HG02938 (cell line): ENCODE data around the gene PARP1.
A peak's percentile ranks its signal among the peaks of the same experiment; 100 is the strongest.
"Not testable (repeated sequence)": the region's sequence is repeated elsewhere in the genome, so short reads cannot be mapped to it uniquely, and the experiment has no call there.

ENCODE experiments used
- ATAC-seq: cut with Tn5 transposase; IDR thresholded peaks from one replicate; pipeline ENCODE4 v1.9.1; 2021; ENCODE audit warnings: mild to moderate bottlenecking, moderate library complexity; ENCODE audit not compliant: unreplicated experiment

Gene PARP1

GRCh38 chr1:226357416-226357815 is 50.5 kb downstream of the PARP1 start:
- no peak for ATAC-seq

GRCh38 chr1:226355669-226356551 is 52.0 kb downstream of the PARP1 start:
- peak; percentile 41 for ATAC-seq

- no peak for ATAC-seq
Observed at GRCh38 chr1:226355016-226355415, 52.9 kb downstream of the PARP1 start.

DNA sequence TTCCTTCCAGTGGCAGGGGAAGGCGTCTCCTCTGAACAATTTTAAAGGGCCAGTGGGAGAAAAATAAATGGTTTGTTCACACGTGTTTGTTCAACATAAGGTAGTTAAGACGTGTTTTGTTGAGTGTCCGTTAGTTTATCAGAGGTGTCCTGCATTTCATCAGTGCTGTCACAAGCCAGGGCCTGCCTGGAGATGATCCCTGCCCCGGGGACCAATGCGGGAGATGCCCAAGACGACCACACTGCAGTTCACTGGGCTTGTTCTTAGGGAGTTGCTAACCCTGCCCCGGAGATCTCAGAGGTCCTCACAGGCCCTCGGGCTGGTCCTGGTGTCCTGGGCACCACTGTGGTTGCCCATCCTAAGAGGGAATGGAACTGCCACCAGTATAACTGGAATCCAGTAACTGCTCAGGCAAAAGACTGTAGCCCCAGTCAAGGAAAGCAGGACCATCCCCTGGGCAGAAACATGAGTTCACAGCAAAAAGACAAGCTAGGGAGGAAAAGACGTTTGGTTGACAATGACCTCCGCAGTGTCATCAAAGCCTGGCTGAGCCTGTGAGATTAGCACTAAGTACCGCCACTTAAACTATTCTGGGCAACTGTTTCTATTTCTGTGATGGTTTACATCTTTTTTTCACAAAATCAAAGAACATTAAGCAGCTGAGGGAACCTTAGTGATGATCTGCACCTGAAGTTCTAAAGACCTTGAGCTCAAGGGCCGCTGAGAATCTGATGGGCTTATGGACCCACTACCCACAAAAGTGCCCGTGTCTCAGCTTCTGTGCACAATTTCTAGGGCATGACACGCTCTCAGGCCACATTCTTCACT is 54.0 kb downstream of the PARP1 start:
- ATAC-seq = no peak

DNA sequence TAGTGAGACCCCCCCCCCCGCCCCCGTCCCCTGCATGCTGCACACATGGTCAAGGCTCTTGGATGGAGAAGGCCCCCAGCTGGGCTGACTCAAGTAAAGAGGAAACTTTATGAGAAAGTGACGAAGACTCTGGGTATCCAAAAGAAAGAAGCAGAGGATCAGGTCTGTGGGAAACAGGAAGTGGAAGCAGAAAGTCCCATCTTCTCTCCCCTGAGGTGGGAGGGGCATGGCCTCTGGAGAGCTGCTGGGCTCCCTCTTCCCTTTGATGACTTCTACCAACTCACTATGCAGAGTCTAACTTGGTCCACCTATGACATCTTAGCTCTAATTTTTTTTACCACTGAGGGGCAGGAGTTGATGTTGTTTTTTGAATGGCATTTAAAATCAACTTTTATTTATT is 56.2 kb downstream of the PARP1 start:
- ATAC-seq = no peak

DNA sequence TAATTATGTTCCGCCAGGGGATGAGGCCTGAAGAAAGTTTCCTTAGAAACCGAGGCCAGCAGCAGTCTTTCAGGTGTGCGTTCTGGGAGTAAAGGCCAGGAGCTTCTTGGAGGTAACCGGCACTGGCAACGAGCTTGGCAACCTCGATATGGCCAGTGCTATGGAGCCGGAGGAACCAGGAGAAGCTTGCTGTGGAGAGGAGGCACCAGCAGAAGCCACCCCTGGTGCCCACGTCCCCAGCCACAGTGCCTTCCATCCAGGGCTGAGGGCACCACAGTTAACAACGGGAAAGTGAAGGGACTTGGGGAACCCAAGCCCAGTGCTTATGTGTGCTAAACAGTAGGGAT is 57.4 kb downstream of the PARP1 start:
- peak; percentile 10 for ATAC-seq

- ATAC-seq = peak; percentile 54
Observed at GRCh38 chr1:226349801-226350518, 57.9 kb downstream of the PARP1 start.

DNA sequence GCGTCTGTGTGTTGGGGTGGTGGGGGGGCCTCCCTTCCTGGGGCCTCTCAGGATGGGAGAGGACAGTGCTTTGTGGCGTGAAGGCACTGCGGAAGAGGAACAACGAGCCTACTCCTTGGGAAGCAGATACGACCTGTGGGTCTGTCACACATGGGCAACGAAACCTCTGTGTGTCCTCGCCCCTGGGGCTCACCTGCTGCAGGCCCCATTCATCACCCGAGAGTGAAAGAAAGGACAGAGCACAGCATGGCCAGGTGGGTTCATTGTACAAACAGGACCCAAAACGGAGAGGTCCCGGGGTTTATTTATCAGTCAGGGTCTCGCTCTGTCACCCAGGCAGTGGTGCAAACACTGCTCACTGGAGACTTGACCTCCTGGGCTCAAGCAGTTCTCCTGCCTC is 58.8 kb downstream of the PARP1 start:
- no peak for ATAC-seq

DNA sequence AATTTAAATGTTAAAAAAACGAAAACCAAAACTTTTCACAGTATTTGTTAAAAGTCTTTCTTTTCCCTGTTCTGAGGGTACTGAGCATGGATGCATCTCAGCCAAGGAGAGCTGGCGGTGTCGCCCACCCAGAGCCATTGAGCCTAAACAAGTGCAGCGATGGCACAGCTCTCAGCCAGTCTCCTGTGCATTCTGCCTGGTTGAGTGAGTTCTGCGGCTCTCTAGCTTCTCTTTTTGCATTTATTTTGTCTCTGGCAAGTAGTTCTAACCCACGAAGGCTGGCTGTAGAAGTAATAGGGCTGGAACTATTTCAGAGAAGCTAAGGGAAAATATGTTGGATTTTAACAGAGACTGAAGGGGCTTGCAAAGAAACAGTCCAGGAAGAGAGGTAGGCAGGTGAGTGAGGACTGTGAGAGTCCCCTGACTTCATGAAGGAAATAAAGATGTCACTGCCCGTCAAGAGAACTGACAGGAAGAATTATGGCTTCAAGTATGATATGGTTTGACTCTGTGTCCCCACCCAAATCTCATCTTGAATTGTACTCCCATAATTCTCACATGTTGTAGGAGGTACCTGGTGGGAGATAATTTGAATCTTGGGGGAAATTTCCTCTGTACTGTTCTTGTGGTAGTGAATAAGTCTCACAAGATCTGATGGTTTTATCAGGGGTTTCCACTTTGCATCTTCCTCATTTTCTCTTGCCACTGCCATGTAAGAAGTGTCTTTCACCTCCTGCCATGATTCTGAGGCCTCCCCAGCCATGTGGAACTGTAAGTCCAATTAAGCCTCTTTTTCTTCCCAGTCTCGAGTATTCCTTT is 63.2 kb downstream of the PARP1 start:
- no peak for ATAC-seq

- ATAC-seq = no peak
Observed at GRCh38 chr1:226342656-226343055, 65.2 kb downstream of the PARP1 start.

DNA sequence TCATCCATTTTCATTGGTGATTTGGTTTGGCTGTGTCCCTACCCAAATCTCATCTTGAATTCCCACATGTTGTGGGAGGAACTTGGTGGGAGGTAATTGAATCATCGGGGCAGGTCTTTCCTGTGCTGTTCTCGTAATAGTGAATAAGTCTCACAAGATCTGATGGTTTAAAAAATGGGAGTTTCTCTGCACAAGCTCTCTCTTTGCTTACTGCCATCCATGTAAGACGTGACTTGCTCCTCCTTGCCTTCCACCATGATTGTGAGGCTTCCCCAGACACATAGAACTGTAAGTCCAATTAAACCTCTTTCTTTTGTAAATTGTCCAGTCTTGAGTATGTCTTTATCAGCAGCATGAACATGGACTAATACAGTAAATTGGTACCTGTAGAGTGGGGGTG is 67.8 kb downstream of the PARP1 start:
- ATAC-seq = not testable (repeated sequence)

GRCh38 chr1:226337276-226337875 is 70.5 kb downstream of the PARP1 start:
- ATAC-seq = no peak

GRCh38 chr1:226335661-226336060 is 72.2 kb downstream of the PARP1 start:
- ATAC-seq = no peak

- ATAC-seq = no peak
Observed at GRCh38 chr1:226332947-226333346, 74.9 kb downstream of the PARP1 start.

GRCh38 chr1:226329237-226329636 is 78.7 kb downstream of the PARP1 start:
- no peak for ATAC-seq

DNA sequence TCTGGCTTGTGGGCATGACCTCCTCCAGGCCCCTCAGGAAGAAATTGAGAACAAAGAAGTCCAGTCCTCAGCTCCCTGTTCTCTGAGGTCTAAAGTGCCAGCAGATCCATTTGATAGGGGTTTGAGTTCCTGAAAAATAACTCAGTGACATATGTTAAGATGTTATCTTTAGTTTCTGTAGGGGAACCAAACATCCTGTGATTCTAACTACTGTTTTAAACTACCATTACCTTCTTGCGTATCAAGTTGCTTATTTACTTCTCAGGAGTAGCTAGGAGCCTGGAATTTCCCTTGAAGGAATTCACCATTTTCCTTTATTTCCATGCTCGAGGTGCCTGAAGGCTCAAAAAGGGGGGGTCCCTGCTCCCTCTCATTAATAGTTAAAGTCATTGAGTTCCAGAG is 80.1 kb downstream of the PARP1 start:
- no peak for ATAC-seq

- ATAC-seq = no peak
Observed at GRCh38 chr1:226325178-226325577, 82.7 kb downstream of the PARP1 start.

- no peak for ATAC-seq
Observed at GRCh38 chr1:226324479-226324878, 83.4 kb downstream of the PARP1 start.

DNA sequence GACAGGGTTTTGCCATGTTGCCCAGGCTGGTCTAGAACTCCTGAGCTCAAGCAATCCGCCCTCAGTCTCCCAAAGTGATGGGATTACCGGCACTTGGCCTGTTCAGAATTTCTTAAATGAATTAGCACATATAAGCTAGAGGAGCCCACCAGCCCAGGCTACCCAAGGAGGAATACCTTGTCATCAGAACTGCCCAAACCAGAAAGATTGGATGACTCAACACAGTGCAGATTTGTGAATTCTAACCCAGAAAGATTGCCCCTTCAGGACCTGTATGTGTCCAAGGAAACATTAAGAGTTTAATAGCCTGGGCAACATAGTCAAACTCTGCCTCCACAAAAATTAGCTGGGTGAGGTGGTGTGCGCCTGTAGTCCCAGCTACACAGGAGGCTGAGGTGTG is 84.9 kb downstream of the PARP1 start:
- no peak for ATAC-seq

- ATAC-seq = no peak
Observed at GRCh38 chr1:226320930-226321329, 87.0 kb downstream of the PARP1 start.
